MM.1S (cell line): ENCODE measurements around the gene CYRIA.

Source experiments
- DNase-seq: peaks from one replicate; pipeline ENCODE4 v3.0.0-alpha.2; 2015
- H2AFZ ChIP-seq: fragments of 300-600 bp; sonication (generic); 2 replicates; pipeline ENCODE4 v1.6.0; 2016; ENCODE audit warnings: antibody characterized with exemption, low read length
- H3F3A ChIP-seq: fragments of 300-600 bp; sonication (generic); 2 replicates; pipeline ENCODE4 v1.6.1; 2016; ENCODE audit warnings: mild to moderate bottlenecking, antibody characterized with exemption, low read length, moderate library complexity, mixed read lengths; ENCODE audit not compliant: insufficient read depth
- H3K27ac ChIP-seq: fragments of 300-600 bp; sonication (generic); 2 replicates; pipeline ENCODE4 v1.5.1; 2016; ENCODE audit warnings: mild to moderate bottlenecking, low read length
- H3K27me3 ChIP-seq: fragments of 300-600 bp; sonication (generic); replicated peaks from 2 replicates; pipeline ENCODE4 v1.6.0; 2016; ENCODE audit warnings: low read length; ENCODE audit not compliant: insufficient read depth
- H3K36me3 ChIP-seq: fragments of 300-600 bp; sonication (generic); replicated peaks from 2 replicates; pipeline ENCODE4 v1.6.1; 2016; ENCODE audit warnings: mild to moderate bottlenecking, low read length, mixed read lengths; ENCODE audit not compliant: insufficient read depth
- H3K4me1 ChIP-seq: fragments of 300-600 bp; sonication (generic); 2 replicates; pipeline ENCODE4 v1.6.1; 2016; ENCODE audit warnings: low read length, mixed read lengths
- H3K4me2 ChIP-seq: fragments of 300-600 bp; sonication (generic); 2 replicates; pipeline ENCODE4 v1.6.0; 2016; ENCODE audit warnings: low read depth, low read length
- H3K4me3 ChIP-seq: fragments of 300-600 bp; sonication (generic); 2 replicates; pipeline ENCODE4 v1.5.1; 2016; ENCODE audit warnings: low read length, mixed read lengths
- H3K79me2 ChIP-seq: fragments of 300-600 bp; sonication (generic); 2 replicates; pipeline ENCODE4 v1.6.1; 2016; ENCODE audit warnings: mixed run types, low read length, mixed read lengths
- H3K9ac ChIP-seq: fragments of 300-600 bp; sonication (generic); 2 replicates; pipeline ENCODE4 v1.6.1; 2016; ENCODE audit warnings: low read length, mixed read lengths
- H3K9me2 ChIP-seq: fragments of 300-600 bp; sonication (generic); replicated peaks from 2 replicates; pipeline ENCODE4 v1.6.1; 2016; ENCODE audit warnings: mild to moderate bottlenecking, low read length, mixed read lengths; ENCODE audit not compliant: insufficient read depth
- H3K9me3 ChIP-seq: fragments of 300-600 bp; sonication (generic); replicated peaks from 2 replicates; pipeline ENCODE4 v1.6.1; 2016; ENCODE audit warnings: mild to moderate bottlenecking, low read length, mixed read lengths; ENCODE audit not compliant: insufficient read depth
- H4K20me1 ChIP-seq: fragments of 300-600 bp; sonication (generic); 2 replicates; pipeline ENCODE4 v1.6.1; 2016; ENCODE audit warnings: mild to moderate bottlenecking, low read length, moderate library complexity, mixed read lengths; ENCODE audit not compliant: insufficient read depth
- EZH2 ChIP-seq: fragments of 300-600 bp; sonication (generic); optimal IDR thresholded peaks from 2 replicates; pipeline ENCODE3; 2017; ENCODE audit warnings: low read depth, mild to moderate bottlenecking, antibody characterized with exemption, low read length, mixed read lengths
- EZH2phosphoT487 ChIP-seq: fragments of 300-600 bp; sonication (generic); IDR thresholded peaks from 2 replicates; pipeline ENCODE4 v1.6.1; 2018; ENCODE audit warnings: antibody characterized with exemption, low read length
- TF ChIP-seq, protein P1 (sequence below): fragments of 300-600 bp; sonication (generic); IDR thresholded peaks from 2 replicates; pipeline ENCODE4 v1.5.1; 2016; ENCODE audit warnings: antibody characterized with exemption, low read length, mixed read lengths

CYRIA gene

GRCh38 chr2:16683576-16683975, 17.9 kb upstream of the CYRIA start:
- no peaks in the 10 kb centered on the region for H3F3A ChIP-seq
- H3K79me2 ChIP-seq: no peaks in the 10 kb centered on the region
- no peak overlapping the region for H3K4me3 ChIP-seq
- no peak overlapping the region for H3K4me2 ChIP-seq
- H3K9me2 ChIP-seq: no peaks in the 10 kb centered on the region
- H3K27ac ChIP-seq: no peak overlapping the region
- no peaks in the 10 kb centered on the region for H3K36me3 ChIP-seq
- no peaks in the 10 kb centered on the region for H3K9me3 ChIP-seq
- no peaks in the 10 kb centered on the region for H3K27me3 ChIP-seq
- H3K4me1 ChIP-seq: no peaks in the 10 kb centered on the region
- DNase-seq: no peak
- TF ChIP-seq, protein P1, sequence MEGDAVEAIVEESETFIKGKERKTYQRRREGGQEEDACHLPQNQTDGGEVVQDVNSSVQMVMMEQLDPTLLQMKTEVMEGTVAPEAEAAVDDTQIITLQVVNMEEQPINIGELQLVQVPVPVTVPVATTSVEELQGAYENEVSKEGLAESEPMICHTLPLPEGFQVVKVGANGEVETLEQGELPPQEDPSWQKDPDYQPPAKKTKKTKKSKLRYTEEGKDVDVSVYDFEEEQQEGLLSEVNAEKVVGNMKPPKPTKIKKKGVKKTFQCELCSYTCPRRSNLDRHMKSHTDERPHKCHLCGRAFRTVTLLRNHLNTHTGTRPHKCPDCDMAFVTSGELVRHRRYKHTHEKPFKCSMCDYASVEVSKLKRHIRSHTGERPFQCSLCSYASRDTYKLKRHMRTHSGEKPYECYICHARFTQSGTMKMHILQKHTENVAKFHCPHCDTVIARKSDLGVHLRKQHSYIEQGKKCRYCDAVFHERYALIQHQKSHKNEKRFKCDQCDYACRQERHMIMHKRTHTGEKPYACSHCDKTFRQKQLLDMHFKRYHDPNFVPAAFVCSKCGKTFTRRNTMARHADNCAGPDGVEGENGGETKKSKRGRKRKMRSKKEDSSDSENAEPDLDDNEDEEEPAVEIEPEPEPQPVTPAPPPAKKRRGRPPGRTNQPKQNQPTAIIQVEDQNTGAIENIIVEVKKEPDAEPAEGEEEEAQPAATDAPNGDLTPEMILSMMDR: no peak
- no peak for TF ChIP-seq EZH2
- TF ChIP-seq EZH2phosphoT487: no peak
- H2AFZ ChIP-seq: no peak overlapping the region
- H4K20me1 ChIP-seq: no peaks in the 10 kb centered on the region
- no peak overlapping the region for H3K9ac ChIP-seq

DNA sequence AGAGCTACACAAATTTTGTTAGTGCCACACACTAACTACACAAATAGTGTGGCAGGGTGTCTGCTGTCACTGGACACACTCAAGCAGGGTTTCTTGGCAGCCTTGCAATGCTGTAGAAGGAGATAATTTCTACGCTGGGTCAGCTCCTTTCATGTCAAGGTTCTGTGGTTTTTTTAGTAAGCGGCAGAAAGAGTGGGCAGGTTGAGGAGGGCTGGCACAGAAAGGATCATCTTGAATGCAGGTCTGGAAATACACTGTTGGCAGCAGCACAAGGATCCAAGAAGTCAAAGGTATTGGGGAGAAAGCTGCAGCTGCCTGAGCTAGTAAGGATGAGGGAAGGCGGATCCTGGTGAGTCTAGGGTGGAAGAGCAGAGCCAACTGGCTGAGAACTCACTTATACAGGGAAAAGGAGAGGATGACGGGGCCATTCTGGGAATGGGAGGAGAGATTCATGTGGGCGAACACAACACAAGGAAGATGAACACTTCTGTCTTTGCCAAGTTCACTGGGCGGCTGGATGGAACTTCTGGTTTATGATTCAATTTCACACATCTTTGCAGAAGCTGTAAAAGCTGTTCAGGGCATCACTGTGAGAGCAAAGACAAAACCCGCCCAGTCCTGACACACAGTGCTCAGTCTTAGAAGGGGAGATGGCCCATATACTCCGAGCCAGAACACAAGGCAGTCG, 16.9 kb upstream of the CYRIA start:
- Histone ChIP-seq H3K27me3 (no peaks in the 10 kb centered on the region), H3K27ac (no peak overlapping the region), H3K9me3 (no peaks in the 10 kb centered on the region)

GRCh38 chr2:16680781-16681180, 15.1 kb upstream of the CYRIA start:
- Histone ChIP-seq H3K27ac (no peak overlapping the region), H3K9ac (no peak overlapping the region), H3K79me2 (no peaks in the 10 kb centered on the region), H3K4me3 (no peak overlapping the region), H3F3A (no peaks in the 10 kb centered on the region), H3K27me3 (no peaks in the 10 kb centered on the region), H4K20me1 (no peaks in the 10 kb centered on the region), H3K36me3 (no peaks in the 10 kb centered on the region), H3K9me2 (no peaks in the 10 kb centered on the region), H3K9me3 (no peaks in the 10 kb centered on the region), H3K4me1 (no peaks in the 10 kb centered on the region), H3K4me2 (no peak overlapping the region), H2AFZ (no peak overlapping the region)
- TF ChIP-seq, protein P1: no peak
- no peak for TF ChIP-seq EZH2phosphoT487
- TF ChIP-seq EZH2: no peak
- no peak for DNase-seq

More for the DNA sequence above, 16.9 kb upstream of the CYRIA start:
- H2AFZ ChIP-seq: no peak overlapping the region
- no peaks in the 10 kb centered on the region for H3K79me2 ChIP-seq
- no peak overlapping the region for H3K4me2 ChIP-seq
- H4K20me1 ChIP-seq: no peaks in the 10 kb centered on the region
- H3K9ac ChIP-seq: no peak overlapping the region
- DNase-seq: no peak
- no peaks in the 10 kb centered on the region for H3F3A ChIP-seq
- H3K4me1 ChIP-seq: no peaks in the 10 kb centered on the region
- H3K4me3 ChIP-seq: no peak overlapping the region
- H3K36me3 ChIP-seq: no peaks in the 10 kb centered on the region
- TF ChIP-seq EZH2phosphoT487 (no peak), EZH2 (no peak)
- TF ChIP-seq, protein P1: no peak
- H3K9me2 ChIP-seq: no peaks in the 10 kb centered on the region
